Coronary artery (tissue), 2 donors: ENCODE data around the gene ETV2.

Experiments used
- DNase-seq: peaks from one replicate; pipeline ENCODE4 v3.0.0-alpha.2; 2017; ENCODE audit warnings: low spot score
- H3K27ac ChIP-seq, 2 donors: fragments of 200-600 bp; sonication (generic); one replicate each; pipeline ENCODE4 v1.5.1; 2016 to 2019
- H3K4me3 ChIP-seq: fragments of 200-600 bp; sonication (generic); 2 replicates; pipeline ENCODE4 v1.5.1; 2016; ENCODE audit warnings: mild to moderate bottlenecking, moderate library complexity
- CTCF ChIP-seq: fragments of 200-600 bp; sonication (generic); IDR thresholded peaks from one replicate; pipeline ENCODE4 v1.5.1; 2019; ENCODE audit warnings: antibody characterized with exemption

Gene ETV2

GRCh38 chr19:35642312-35642711, 767 bp downstream of the ETV2 start:
- no peak for DNase-seq
- no peak for TF ChIP-seq CTCF
- H3K4me3 ChIP-seq, result no peak overlapping the region
- no peak overlapping the region for H3K27ac ChIP-seq

GRCh38 chr19:35642798-35643254, 1.3 kb downstream of the ETV2 start:
- DNase-seq, result no peak

GRCh38 chr19:35643255-35644205, 2.0 kb downstream of the ETV2 start:
- Histone ChIP-seq H3K27ac (peak overlapping the region; percentile 81 to 95), H3K4me3 (peak overlapping the region; percentile 90)
- no peak for TF ChIP-seq CTCF
- DNase-seq, result peak; percentile 89

More at GRCh38 chr19:35642798-35643254, 1.3 kb downstream of the ETV2 start:
- H3K4me3 ChIP-seq, result peak overlapping the region; percentile 90
- peak overlapping the region; percentile 81 to 95 for H3K27ac ChIP-seq
- no peak for TF ChIP-seq CTCF

- peak; percentile 98 for DNase-seq
- no peak for TF ChIP-seq CTCF
- peak overlapping the region; percentile 81 to 95 for H3K27ac ChIP-seq
- H3K4me3 ChIP-seq, result peak overlapping the region; percentile 90
Measured at GRCh38 chr19:35644206-35644986, 2.9 kb downstream of the ETV2 start.

GRCh38 chr19:35644987-35645679, 3.6 kb downstream of the ETV2 start:
- DNase-seq, result peak; percentile 83
- H3K27ac ChIP-seq, result peak overlapping the region; percentile 81 to 95
- peak overlapping the region; percentile 90 for H3K4me3 ChIP-seq
- no peak for TF ChIP-seq CTCF

GRCh38 chr19:35645680-35646511, 4.4 kb downstream of the ETV2 start:
- H3K27ac ChIP-seq, result peak overlapping the region in 1 of 2 donors; percentile 95
- DNase-seq, result no peak
- TF ChIP-seq CTCF, result no peak
- H3K4me3 ChIP-seq, result no peak overlapping the region
